Measurements from ENCODE around the gene EEFSEC. TPM values are rescaled to one million over a fixed set of nuclear protein-coding genes. Genes with fewer than 3 reads are reported as not detected.

EEFSEC gene
- polyA plus RNA-seq, 1 donor from 2014 or later: 4.6 TPM

DNA sequence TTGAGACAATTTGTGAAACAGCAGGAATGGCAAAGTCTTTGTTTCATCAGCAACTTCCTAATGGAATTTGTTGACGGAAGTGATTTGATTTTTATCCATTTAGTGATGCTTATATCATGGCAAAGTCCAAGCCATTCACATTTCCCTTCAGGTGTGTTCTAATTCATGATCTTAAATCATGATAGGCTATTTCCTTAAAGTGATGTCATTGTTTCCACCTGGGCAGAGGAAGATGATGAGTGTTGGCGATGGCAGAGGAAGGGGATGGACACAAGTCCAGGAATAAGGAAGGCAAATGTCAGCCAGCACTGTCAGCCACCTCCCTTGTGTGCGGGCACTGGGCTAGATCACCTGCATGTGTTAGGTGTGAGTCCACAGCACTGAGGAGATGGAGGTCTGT is 49.9 kb downstream of the EEFSEC start:
- Histone ChIP-seq H3K9ac (ENCODE audit: low read length) (no peak overlapping the region), H3K9me3 (ENCODE audit: low read length) (no peaks in the 10 kb centered on the region), H3K4me3 (ENCODE audit: low read length) (no peak overlapping the region), H3K9me2 (ENCODE audit: insufficient read depth, low read length) (no peaks in the 10 kb centered on the region), H3K27me3 (ENCODE audit: insufficient read depth, low read depth, low read length) (no peaks in the 10 kb centered on the region), H3K36me3 (ENCODE audit: insufficient read depth, low read length) (no peaks in the 10 kb centered on the region), H3K4me2 (ENCODE audit: low read length) (no peak overlapping the region), H2AFZ (ENCODE audit: low read depth, low read length) (no peak overlapping the region), H3K27ac (ENCODE audit: low read length) (no peak overlapping the region), H4K20me1 (ENCODE audit: insufficient read depth) (no peaks in the 10 kb centered on the region), H3K79me2 (replicated peaks; ENCODE audit: insufficient read depth, low read length) (no peaks in the 10 kb centered on the region), H3F3A (ENCODE audit: insufficient read depth, low read length, poor library complexity, severe bottlenecking) (no peaks in the 10 kb centered on the region)
- no peak for TF ChIP-seq POLR2AphosphoS5 (IDR thresholded peaks at IDR 0.05)
- TF ChIP-seq EP300 (conservative IDR thresholded peaks at IDR 0.05; ENCODE audit: poor library complexity, severe bottlenecking): no peak
- no peak for TF ChIP-seq CTCF (IDR thresholded peaks at IDR 0.05; ENCODE audit: poor library complexity, severe bottlenecking)
- TF ChIP-seq MXI1 (conservative IDR thresholded peaks at IDR 0.05; ENCODE audit: poor library complexity, severe bottlenecking): no peak
- no peak for TF ChIP-seq RAD21 (conservative IDR thresholded peaks at IDR 0.05)
- TF ChIP-seq, protein P1, sequence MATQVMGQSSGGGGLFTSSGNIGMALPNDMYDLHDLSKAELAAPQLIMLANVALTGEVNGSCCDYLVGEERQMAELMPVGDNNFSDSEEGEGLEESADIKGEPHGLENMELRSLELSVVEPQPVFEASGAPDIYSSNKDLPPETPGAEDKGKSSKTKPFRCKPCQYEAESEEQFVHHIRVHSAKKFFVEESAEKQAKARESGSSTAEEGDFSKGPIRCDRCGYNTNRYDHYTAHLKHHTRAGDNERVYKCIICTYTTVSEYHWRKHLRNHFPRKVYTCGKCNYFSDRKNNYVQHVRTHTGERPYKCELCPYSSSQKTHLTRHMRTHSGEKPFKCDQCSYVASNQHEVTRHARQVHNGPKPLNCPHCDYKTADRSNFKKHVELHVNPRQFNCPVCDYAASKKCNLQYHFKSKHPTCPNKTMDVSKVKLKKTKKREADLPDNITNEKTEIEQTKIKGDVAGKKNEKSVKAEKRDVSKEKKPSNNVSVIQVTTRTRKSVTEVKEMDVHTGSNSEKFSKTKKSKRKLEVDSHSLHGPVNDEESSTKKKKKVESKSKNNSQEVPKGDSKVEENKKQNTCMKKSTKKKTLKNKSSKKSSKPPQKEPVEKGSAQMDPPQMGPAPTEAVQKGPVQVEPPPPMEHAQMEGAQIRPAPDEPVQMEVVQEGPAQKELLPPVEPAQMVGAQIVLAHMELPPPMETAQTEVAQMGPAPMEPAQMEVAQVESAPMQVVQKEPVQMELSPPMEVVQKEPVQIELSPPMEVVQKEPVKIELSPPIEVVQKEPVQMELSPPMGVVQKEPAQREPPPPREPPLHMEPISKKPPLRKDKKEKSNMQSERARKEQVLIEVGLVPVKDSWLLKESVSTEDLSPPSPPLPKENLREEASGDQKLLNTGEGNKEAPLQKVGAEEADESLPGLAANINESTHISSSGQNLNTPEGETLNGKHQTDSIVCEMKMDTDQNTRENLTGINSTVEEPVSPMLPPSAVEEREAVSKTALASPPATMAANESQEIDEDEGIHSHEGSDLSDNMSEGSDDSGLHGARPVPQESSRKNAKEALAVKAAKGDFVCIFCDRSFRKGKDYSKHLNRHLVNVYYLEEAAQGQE (IDR thresholded peaks at IDR 0.05; ENCODE audit: borderline replicate concordance): no peak
- no peak for TF ChIP-seq SMC3 (conservative IDR thresholded peaks at IDR 0.05; ENCODE audit: poor library complexity)
- TF ChIP-seq TAF1 (IDR thresholded peaks at IDR 0.05; ENCODE audit: low read depth): no peak
- no peak for TF ChIP-seq EZH2 (IDR thresholded peaks at IDR 0.05; ENCODE audit: borderline replicate concordance, insufficient read depth, low read length, poor library complexity, severe bottlenecking)

- Histone ChIP-seq H3K36me3 (ENCODE audit: insufficient read depth, low read length) (no peaks in the 10 kb centered on the region), H3K4me3 (ENCODE audit: low read length) (no peak overlapping the region), H3K9ac (ENCODE audit: low read length) (no peak overlapping the region), H3K27me3 (ENCODE audit: insufficient read depth, low read depth, low read length) (no peaks in the 10 kb centered on the region), H3K9me2 (ENCODE audit: insufficient read depth, low read length) (no peaks in the 10 kb centered on the region), H3K9me3 (ENCODE audit: low read length) (no peaks in the 10 kb centered on the region), H2AFZ (ENCODE audit: low read depth, low read length) (no peak overlapping the region), H3K27ac (ENCODE audit: low read length) (no peak overlapping the region), H4K20me1 (ENCODE audit: insufficient read depth) (no peaks in the 10 kb centered on the region), H3F3A (ENCODE audit: insufficient read depth, low read length, poor library complexity, severe bottlenecking) (no peaks in the 10 kb centered on the region), H3K79me2 (replicated peaks; ENCODE audit: insufficient read depth, low read length) (no peaks in the 10 kb centered on the region), H3K4me2 (ENCODE audit: low read length) (no peak overlapping the region)
- TF ChIP-seq SMC3 (conservative IDR thresholded peaks at IDR 0.05; ENCODE audit: poor library complexity) (no peak), EP300 (conservative IDR thresholded peaks at IDR 0.05; ENCODE audit: poor library complexity, severe bottlenecking) (no peak), POLR2AphosphoS5 (IDR thresholded peaks at IDR 0.05) (no peak), RAD21 (conservative IDR thresholded peaks at IDR 0.05) (no peak), CTCF (IDR thresholded peaks at IDR 0.05; ENCODE audit: poor library complexity, severe bottlenecking) (no peak), TAF1 (IDR thresholded peaks at IDR 0.05; ENCODE audit: low read depth) (no peak), EZH2 (IDR thresholded peaks at IDR 0.05; ENCODE audit: borderline replicate concordance, insufficient read depth, low read length, poor library complexity, severe bottlenecking) (no peak), MXI1 (conservative IDR thresholded peaks at IDR 0.05; ENCODE audit: poor library complexity, severe bottlenecking) (no peak)
- TF ChIP-seq, protein P1 (IDR thresholded peaks at IDR 0.05; ENCODE audit: borderline replicate concordance): no peak
These were observed 52.4 kb downstream of the EEFSEC start for GRCh38 chr3:128205558-128206145.

All from neural cell (in vitro differentiated cells).